ENCODE data around the gene COL19A1.

DNA sequence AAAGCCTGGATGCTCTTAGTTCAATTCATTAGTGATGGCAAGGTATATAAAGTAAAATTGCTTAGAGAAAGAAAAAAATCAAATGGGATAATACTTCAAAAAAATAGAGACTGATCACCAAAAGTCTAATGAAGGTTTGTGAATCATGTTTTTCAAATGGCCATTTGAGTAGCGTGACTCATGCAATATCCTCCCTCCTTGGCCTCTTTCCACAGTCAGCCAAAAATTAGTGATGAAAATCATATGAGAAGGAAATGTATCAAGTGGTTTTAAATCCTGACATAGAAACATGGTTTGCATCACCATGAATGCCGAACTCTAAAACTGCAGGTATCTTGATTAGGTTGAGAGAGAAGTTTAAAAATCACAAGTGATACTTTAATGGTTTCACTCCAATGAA, 1.2 kb upstream of the COL19A1 start:
- TF ChIP-seq POLR2A (IDR thresholded peaks at IDR 0.05): no peak
- TF ChIP-seq, protein P1, sequence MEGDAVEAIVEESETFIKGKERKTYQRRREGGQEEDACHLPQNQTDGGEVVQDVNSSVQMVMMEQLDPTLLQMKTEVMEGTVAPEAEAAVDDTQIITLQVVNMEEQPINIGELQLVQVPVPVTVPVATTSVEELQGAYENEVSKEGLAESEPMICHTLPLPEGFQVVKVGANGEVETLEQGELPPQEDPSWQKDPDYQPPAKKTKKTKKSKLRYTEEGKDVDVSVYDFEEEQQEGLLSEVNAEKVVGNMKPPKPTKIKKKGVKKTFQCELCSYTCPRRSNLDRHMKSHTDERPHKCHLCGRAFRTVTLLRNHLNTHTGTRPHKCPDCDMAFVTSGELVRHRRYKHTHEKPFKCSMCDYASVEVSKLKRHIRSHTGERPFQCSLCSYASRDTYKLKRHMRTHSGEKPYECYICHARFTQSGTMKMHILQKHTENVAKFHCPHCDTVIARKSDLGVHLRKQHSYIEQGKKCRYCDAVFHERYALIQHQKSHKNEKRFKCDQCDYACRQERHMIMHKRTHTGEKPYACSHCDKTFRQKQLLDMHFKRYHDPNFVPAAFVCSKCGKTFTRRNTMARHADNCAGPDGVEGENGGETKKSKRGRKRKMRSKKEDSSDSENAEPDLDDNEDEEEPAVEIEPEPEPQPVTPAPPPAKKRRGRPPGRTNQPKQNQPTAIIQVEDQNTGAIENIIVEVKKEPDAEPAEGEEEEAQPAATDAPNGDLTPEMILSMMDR (IDR thresholded peaks at IDR 0.05): no peak

Data from breast epithelium (tissue), 3 donors.